Neural cell (in vitro differentiated cells): Measurements from ENCODE around the gene CDK11A. TPM values are rescaled to one million over a fixed set of nuclear protein-coding genes. Genes with fewer than 3 reads are reported as not detected.

Experiments
- H2AFZ ChIP-seq: fragments of 200-600, 300-800 bp; sonication (generic), shearing (Covaris generic); 2 replicates; pipeline ENCODE4 v1.6.0; 2014; ENCODE audit warnings: low read depth, mild to moderate bottlenecking, antibody characterized with exemption, low read length, moderate library complexity
- H3F3A ChIP-seq: fragments of 200-600 bp; shearing (Covaris generic); 2 replicates; pipeline ENCODE4 v1.6.1; 2016; ENCODE audit warnings: mild to moderate bottlenecking, moderate library complexity, mixed read lengths, antibody characterized with exemption, low read length; ENCODE audit not compliant: insufficient read depth, poor library complexity, severe bottlenecking
- H3K27ac ChIP-seq: fragments of 200-600, 300-800 bp; sonication (generic), shearing (Covaris generic); 2 replicates; pipeline ENCODE4 v1.5.1; 2014; ENCODE audit warnings: mild to moderate bottlenecking, low read length, moderate library complexity
- H3K27me3 ChIP-seq: fragments of 300-800, 200-600 bp; sonication (generic), shearing (Covaris generic); 2 replicates; pipeline ENCODE4 v1.6.0; 2014; ENCODE audit warnings: mild to moderate bottlenecking, low read depth, low read length, moderate library complexity; ENCODE audit not compliant: insufficient read depth
- H3K36me3 ChIP-seq: fragments of 300-800, 200-600 bp; sonication (generic), shearing (Covaris generic); 2 replicates; pipeline ENCODE4 v1.5.1; 2014; ENCODE audit warnings: mild to moderate bottlenecking, antibody characterized with exemption, low read length, moderate library complexity; ENCODE audit not compliant: insufficient read depth
- H3K4me2 ChIP-seq: fragments of 300-800, 200-600 bp; sonication (generic), shearing (Covaris generic); 2 replicates; pipeline ENCODE4 v1.6.0; 2014; ENCODE audit warnings: mild to moderate bottlenecking, low read length
- H3K4me3 ChIP-seq: fragments of 300-800, 200-600 bp; sonication (generic), shearing (Covaris generic); 2 replicates; pipeline ENCODE4 v1.5.1; 2014; ENCODE audit warnings: mild to moderate bottlenecking, low read length, moderate library complexity
- H3K79me2 ChIP-seq: fragments of 200-600 bp; shearing (Covaris generic); replicated peaks from 2 replicates; pipeline ENCODE4 v1.6.0; 2014; ENCODE audit warnings: mild to moderate bottlenecking, low read length, moderate library complexity; ENCODE audit not compliant: insufficient read depth
- H3K9ac ChIP-seq: fragments of 300-800, 200-600 bp; sonication (generic), shearing (Covaris generic); 2 replicates; pipeline ENCODE4 v1.6.1; 2016; ENCODE audit warnings: mild to moderate bottlenecking, low read length, mixed read lengths
- H3K9me2 ChIP-seq: fragments of 200-600 bp; shearing (Covaris generic); 2 replicates; pipeline ENCODE4 v1.6.1; 2016; ENCODE audit warnings: mild to moderate bottlenecking, low read length, mixed read lengths; ENCODE audit not compliant: insufficient read depth
- H3K9me3 ChIP-seq: fragments of 200-600, 300-800 bp; sonication (generic), shearing (Covaris generic); 2 replicates; pipeline ENCODE4 v1.6.1; 2016; ENCODE audit warnings: mild to moderate bottlenecking, mixed run types, low read length, moderate library complexity, mixed read lengths
- H4K20me1 ChIP-seq: fragments of 200-600 bp; shearing (Covaris generic); 2 replicates; pipeline ENCODE4 v1.6.1; 2016; ENCODE audit warnings: mild to moderate bottlenecking, mixed run types; ENCODE audit not compliant: insufficient read depth
- CTCF ChIP-seq: fragments of 450-650 bp; IDR thresholded peaks from 2 replicates; pipeline ENCODE4 v1.5.1; 2014; ENCODE audit warnings: antibody characterized with exemption, mild to moderate bottlenecking, moderate library complexity; ENCODE audit not compliant: poor library complexity, severe bottlenecking
- EP300 ChIP-seq: fragments of 450-650 bp; conservative IDR thresholded peaks from 2 replicates; pipeline ENCODE4 v1.6.1; 2014; ENCODE audit warnings: antibody characterized with exemption, mild to moderate bottlenecking, moderate library complexity; ENCODE audit not compliant: poor library complexity, severe bottlenecking
- EZH2 ChIP-seq: fragments of 200-600, 300-800 bp; shearing (Covaris generic), sonication (generic); IDR thresholded peaks from 2 replicates; pipeline ENCODE4 v1.6.1; 2014; ENCODE audit warnings: antibody characterized with exemption, low read length, borderline replicate concordance, mild to moderate bottlenecking; ENCODE audit not compliant: insufficient read depth, poor library complexity, severe bottlenecking
- MXI1 ChIP-seq: fragments of 450-650 bp; conservative IDR thresholded peaks from 2 replicates; pipeline ENCODE4 v1.6.1; 2014; ENCODE audit warnings: antibody characterized with exemption, mild to moderate bottlenecking; ENCODE audit not compliant: poor library complexity, severe bottlenecking
- POLR2AphosphoS5 ChIP-seq: IDR thresholded peaks from 2 replicates; pipeline ENCODE4 v1.6.1; 2012
- RAD21 ChIP-seq: fragments of 450-650 bp; conservative IDR thresholded peaks from 2 replicates; pipeline ENCODE4 v1.6.1; 2014; ENCODE audit warnings: antibody characterized with exemption, mild to moderate bottlenecking, moderate library complexity
- SMC3 ChIP-seq: fragments of 450-650 bp; conservative IDR thresholded peaks from 2 replicates; pipeline ENCODE4 v1.6.1; 2014; ENCODE audit warnings: antibody characterized with exemption, mild to moderate bottlenecking, moderate library complexity; ENCODE audit not compliant: poor library complexity
- TAF1 ChIP-seq: IDR thresholded peaks from 2 replicates; pipeline ENCODE4 v1.6.1; 2012; ENCODE audit warnings: low read depth
- polyA plus RNA-seq: library from polyadenylated mRNA; depleted of rRNA; stranded (reverse); fragments of >200 nt; gene quantifications from 2 replicates; pipeline ENCODE4 v1.2.3, GENCODE V29; 2014
- TF ChIP-seq, protein P1 (sequence below): IDR thresholded peaks from 2 replicates; pipeline ENCODE4 v1.6.1; 2012; ENCODE audit warnings: borderline replicate concordance

The CDK11A gene
- polyA plus RNA-seq, 1 donor from 2014 or later: 20.2 TPM

- Histone ChIP-seq H4K20me1 (no peaks in the 10 kb centered on the region), H3K9me2 (no peaks in the 10 kb centered on the region), H3K4me2 (no peak overlapping the region), H3K36me3 (peaks cover 3% of the 10 kb centered on the region), H3F3A (no peaks in the 10 kb centered on the region), H3K9me3 (no peaks in the 10 kb centered on the region), H2AFZ (no peak overlapping the region), H3K9ac (no peak overlapping the region), H3K4me3 (no peak overlapping the region), H3K79me2 (no peaks in the 10 kb centered on the region), H3K27me3 (no peaks in the 10 kb centered on the region), H3K27ac (no peak overlapping the region)
- TF ChIP-seq RAD21: no peak
- no peak for TF ChIP-seq MXI1
- TF ChIP-seq, protein P1, sequence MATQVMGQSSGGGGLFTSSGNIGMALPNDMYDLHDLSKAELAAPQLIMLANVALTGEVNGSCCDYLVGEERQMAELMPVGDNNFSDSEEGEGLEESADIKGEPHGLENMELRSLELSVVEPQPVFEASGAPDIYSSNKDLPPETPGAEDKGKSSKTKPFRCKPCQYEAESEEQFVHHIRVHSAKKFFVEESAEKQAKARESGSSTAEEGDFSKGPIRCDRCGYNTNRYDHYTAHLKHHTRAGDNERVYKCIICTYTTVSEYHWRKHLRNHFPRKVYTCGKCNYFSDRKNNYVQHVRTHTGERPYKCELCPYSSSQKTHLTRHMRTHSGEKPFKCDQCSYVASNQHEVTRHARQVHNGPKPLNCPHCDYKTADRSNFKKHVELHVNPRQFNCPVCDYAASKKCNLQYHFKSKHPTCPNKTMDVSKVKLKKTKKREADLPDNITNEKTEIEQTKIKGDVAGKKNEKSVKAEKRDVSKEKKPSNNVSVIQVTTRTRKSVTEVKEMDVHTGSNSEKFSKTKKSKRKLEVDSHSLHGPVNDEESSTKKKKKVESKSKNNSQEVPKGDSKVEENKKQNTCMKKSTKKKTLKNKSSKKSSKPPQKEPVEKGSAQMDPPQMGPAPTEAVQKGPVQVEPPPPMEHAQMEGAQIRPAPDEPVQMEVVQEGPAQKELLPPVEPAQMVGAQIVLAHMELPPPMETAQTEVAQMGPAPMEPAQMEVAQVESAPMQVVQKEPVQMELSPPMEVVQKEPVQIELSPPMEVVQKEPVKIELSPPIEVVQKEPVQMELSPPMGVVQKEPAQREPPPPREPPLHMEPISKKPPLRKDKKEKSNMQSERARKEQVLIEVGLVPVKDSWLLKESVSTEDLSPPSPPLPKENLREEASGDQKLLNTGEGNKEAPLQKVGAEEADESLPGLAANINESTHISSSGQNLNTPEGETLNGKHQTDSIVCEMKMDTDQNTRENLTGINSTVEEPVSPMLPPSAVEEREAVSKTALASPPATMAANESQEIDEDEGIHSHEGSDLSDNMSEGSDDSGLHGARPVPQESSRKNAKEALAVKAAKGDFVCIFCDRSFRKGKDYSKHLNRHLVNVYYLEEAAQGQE: no peak
- TF ChIP-seq EP300: no peak
- TF ChIP-seq POLR2AphosphoS5: no peak
- no peak for TF ChIP-seq EZH2
- TF ChIP-seq TAF1: no peak
- no peak for TF ChIP-seq SMC3
- TF ChIP-seq CTCF: no peak
Observed at GRCh38 chr1:1666526-1666925, 57.6 kb downstream of the CDK11A start.

DNA sequence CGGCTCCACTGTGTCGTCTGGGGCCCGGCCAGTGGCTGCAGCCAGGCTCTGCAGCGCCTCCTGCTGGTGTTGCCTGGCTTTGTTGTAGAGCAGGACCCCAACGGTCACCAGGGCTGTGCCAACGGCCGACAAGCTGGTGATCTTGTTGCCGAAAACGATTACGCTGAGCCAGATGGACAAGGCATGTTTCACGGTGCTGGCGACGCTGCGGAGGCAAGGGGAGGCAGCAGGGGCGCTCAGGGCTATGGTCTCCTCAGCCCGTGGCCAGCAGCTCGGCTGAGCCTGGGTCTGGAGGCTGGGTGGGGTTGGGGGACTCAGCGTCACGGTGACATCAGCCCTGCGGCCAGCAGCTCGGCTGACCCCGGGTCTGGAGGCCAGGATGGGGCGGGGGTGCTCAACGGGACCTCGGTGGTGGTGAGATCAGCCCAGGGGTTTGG is 58.3 kb downstream of the CDK11A start:
- no peak overlapping the region for H3K27ac ChIP-seq
- no peak overlapping the region for H3K4me3 ChIP-seq

More for the DNA sequence above, 58.3 kb downstream of the CDK11A start:
- H3K79me2 ChIP-seq: no peaks in the 10 kb centered on the region
- H3F3A ChIP-seq: no peaks in the 10 kb centered on the region
- H3K9ac ChIP-seq: no peak overlapping the region
- H3K4me2 ChIP-seq: no peak overlapping the region
- no peaks in the 10 kb centered on the region for H3K36me3 ChIP-seq
- no peak overlapping the region for H2AFZ ChIP-seq
- H4K20me1 ChIP-seq: no peaks in the 10 kb centered on the region
- TF ChIP-seq RAD21 (no peak), CTCF (peak; percentile 45), SMC3 (no peak), MXI1 (no peak)
- no peaks in the 10 kb centered on the region for H3K9me2 ChIP-seq
- no peaks in the 10 kb centered on the region for H3K27me3 ChIP-seq
- no peaks in the 10 kb centered on the region for H3K9me3 ChIP-seq
